GM12801 (cell line): ENCODE results near the gene CTSH.

Experiments used
- CTCF ChIP-seq: IDR thresholded peaks from one replicate; pipeline ENCODE4 v1.5.1; 2011; ENCODE audit warnings: control low read depth; ENCODE audit not compliant: insufficient read length; ENCODE audit errors: extremely low read depth

CTSH gene

GRCh38 chr15:78944669-78945407, at the start of gene CTSH:
Gene CTSH, minus strand, starts transcription at chr15:78945046. Its CDS starts 65 bp downstream, at chr15:78944981.
- TF ChIP-seq CTCF, result no peak

- TF ChIP-seq CTCF, result no peak
Observed at GRCh38 chr15:78993931-78994530, 49.2 kb upstream of the CTSH start.

- TF ChIP-seq CTCF, result no peak
Observed at GRCh38 chr15:78993257-78993930, 48.5 kb upstream of the CTSH start.

GRCh38 chr15:78992416-78993256, 47.8 kb upstream of the CTSH start:
- no peak for TF ChIP-seq CTCF

- no peak for TF ChIP-seq CTCF
Observed at GRCh38 chr15:78991879-78992278, 47.0 kb upstream of the CTSH start.

- TF ChIP-seq CTCF, result no peak
Observed at GRCh38 chr15:78991476-78991875, 46.6 kb upstream of the CTSH start.

- no peak for TF ChIP-seq CTCF
Observed at GRCh38 chr15:78990278-78990677, 45.4 kb upstream of the CTSH start.
